Stimulated activated CD4-positive, alpha-beta T cell treated with anti-CD3 and anti-CD28 coated beads, Interleukin-15, amount 100 ng/mL, for 1 hour (primary cell): ENCODE measurements around the gene CDK5RAP2.

Experiments used
- DNase-seq, 2 donors: peaks; one replicate each; pipeline ENCODE4 v3.0.0-alpha.2; 2020; ENCODE audit warnings: low read depth in 1 of 2, low spot score in 1 of 2

Gene CDK5RAP2

DNA sequence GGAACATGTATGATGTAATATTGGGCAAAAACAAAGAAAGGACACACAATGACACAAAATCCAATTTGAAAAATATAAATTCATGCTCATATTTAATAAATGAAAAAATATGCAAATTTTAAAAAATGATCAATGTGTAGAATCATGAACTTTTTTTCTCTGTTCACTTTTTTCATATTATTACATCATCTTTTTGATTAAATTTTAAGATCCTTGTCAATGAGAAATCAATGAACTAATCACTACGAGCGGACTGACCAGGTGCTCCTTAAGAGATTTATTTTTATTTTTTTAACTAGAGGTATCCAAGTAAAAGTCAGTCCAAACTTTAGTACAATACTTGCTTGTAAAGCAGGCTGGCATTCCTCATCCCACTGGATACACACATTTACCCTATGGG, 174.1 kb downstream of the CDK5RAP2 start:
- DNase-seq = no peak

- DNase-seq = no peak
Measured at GRCh38 chr9:120405134-120405533, 174.8 kb downstream of the CDK5RAP2 start.

DNA sequence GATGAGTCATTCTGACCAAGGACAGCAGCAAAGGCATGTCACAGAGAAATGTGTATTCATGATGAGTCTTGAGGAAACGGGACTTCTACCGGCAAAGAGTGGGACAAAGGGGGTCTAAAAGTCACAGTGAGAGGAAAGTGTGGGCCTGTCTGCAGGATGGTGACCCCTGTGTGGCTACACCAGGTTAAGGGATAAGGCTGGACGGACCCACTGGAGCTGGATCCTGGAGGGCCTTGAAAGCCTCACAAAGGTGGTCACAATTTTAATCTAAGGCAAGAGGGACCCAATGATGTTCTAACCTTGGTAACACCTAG, 176.5 kb downstream of the CDK5RAP2 start:
- no peak for DNase-seq

DNA sequence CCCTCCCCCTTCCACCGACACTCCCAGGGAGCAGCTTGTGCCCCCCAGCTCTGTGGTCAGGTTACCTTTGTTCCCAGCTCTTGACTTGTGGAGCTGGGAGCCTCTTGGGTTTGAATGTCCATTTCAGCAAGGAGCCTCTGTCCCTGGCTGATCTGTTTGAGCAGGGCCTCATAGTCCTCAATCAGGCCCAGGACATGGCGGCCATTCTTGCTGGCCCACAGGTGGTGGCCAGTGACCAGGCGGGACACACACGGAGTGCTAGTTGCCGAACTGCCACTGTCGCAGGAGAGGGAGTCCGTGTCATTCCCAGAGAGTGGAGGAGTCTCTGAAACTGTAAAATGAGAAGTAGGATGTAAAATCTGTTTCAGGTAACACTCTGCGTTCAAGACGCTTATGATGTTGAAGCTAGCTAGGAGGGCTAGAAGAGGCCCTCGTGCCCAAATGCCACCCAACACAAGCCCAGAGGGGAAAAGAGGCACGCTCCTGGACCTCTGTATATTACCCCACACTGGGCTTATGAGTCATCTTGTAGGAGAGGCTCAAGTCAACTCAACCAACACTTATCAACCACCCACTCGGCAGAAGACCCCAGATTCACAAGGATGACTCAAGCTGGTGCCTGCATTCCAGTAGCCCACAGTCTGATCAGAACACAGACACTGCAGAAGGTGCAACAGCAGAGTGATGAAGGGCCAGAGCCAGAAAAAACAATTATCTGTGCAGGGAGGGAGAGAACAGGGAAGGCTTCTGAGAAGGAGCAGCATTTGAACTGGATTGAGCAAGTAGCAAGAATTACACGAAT, 177.0 kb downstream of the CDK5RAP2 start:
- no peak for DNase-seq

DNA sequence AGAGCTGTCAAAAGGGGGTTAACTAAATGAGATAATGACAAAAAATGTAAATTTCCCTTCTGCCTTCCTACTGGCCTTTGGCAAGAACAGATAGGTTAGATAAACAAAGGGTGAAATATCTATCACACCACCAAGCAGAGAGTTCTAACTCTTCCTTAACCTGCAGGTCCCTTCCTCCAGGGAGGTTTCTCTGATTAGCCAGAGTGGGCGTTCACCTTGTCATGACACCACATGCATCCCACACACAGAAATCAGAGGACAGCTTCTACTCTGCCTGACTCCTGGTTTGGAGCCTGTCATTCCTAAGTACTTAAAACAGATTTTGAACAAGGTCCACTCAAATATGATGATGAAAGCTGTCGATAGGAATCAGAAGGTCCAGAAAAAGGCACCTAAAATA, 180.0 kb downstream of the CDK5RAP2 start:
- no peak for DNase-seq

- DNase-seq = no peak
Measured at GRCh38 chr9:120398286-120398685, 181.7 kb downstream of the CDK5RAP2 start.

DNA sequence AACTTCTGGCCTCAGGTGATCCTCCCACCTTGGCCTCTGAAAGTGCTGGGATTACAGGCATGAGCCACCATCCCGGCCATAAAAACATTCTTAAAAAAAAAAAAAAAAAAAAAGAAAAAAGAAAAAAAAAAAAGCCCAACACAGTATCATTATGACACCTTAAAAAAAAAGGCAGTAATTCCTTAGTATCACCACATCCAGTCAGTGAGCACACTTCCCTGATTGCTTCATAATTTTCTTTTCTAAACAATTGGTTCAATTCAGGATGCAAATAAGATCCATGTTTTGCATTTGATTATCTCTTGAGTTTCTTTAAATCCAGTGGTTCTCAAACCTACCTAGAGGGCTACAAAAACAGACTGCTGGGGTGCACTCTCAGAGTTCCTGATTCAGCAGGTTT, 182.5 kb downstream of the CDK5RAP2 start:
- DNase-seq = no peak

- no peak for DNase-seq
Measured at GRCh38 chr9:120396931-120397330, 183.0 kb downstream of the CDK5RAP2 start.

- DNase-seq = no peak
Measured at GRCh38 chr9:120396418-120396817, 183.5 kb downstream of the CDK5RAP2 start.

- no peak for DNase-seq
Measured at GRCh38 chr9:120395376-120395775, 184.6 kb downstream of the CDK5RAP2 start.

- DNase-seq = no peak
Measured at GRCh38 chr9:120394058-120394669, 185.8 kb downstream of the CDK5RAP2 start.

DNA sequence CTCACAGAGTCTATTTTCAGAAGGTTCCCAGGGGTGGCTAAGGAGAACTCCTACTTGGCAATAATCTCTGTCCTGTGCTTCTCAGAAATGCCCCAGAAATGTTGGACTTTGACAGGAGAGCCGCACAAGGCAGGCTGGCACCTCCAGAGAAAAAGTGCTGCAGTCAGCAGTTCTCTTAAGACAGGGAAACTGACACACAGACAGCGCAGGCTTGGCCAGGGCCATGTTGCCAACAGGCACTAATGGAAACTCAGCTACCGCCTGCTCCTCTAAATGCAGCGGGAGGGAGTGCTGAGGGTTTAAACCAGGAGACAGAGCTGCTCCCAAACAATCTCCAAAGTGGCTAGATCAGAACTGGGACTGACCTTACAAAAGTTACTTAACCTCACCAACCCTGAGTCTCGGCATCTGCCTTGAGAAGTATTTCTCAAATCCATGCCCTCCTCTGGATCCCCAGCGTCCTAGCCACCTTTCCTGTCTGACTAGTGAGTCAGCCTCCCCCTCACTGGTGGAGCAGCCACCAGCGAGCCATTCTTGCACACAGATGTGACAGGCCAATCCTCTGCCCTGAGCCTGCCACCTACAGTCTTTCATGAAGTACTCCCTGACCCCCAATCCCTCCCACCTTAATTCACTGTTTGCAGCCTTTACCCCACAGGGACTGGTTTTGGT, 186.4 kb downstream of the CDK5RAP2 start:
- DNase-seq = no peak

DNA sequence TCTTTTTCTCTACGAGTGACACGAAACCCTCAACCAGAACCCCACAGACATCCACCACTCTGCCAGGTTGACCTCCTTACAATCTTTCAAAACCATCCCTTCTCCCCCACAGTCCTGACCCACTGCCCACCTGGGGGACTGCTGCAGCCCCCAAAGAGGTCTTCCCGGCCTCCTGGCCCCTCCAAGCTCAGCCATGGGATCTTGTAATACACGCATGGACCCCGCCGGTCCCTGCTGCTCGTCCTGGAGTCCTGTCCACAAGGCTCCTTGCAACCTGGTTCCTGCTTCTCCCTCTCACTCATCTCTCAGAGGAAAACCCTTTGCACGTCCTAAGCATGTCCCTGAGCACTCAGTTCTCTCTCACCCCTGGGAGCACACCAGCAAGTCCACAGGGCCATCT, 187.3 kb downstream of the CDK5RAP2 start:
- DNase-seq = no peak

DNA sequence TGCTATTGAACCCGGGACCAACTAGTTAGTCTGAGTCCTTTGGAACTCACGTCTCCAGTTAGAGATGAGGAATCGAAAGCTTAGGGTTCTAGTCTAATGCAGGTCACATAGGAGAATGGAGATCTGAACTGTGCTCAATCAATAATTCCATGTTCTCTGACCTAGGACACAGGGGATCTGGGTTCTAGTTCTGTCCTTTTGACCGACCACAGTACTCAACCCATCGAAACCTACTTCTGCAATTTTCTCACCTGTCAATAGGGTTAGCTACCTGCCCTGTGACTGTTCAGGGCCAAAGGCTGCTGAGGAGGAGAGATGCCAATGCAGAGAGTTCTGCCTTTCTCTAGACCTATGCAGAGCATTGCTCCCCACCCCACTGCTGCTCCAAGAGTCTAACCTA, 187.7 kb downstream of the CDK5RAP2 start:
- no peak for DNase-seq

- DNase-seq = no peak
Measured at GRCh38 chr9:120391691-120392090, 188.3 kb downstream of the CDK5RAP2 start.

- no peak for DNase-seq
Measured at GRCh38 chr9:120390637-120391190, 189.3 kb downstream of the CDK5RAP2 start.

DNA sequence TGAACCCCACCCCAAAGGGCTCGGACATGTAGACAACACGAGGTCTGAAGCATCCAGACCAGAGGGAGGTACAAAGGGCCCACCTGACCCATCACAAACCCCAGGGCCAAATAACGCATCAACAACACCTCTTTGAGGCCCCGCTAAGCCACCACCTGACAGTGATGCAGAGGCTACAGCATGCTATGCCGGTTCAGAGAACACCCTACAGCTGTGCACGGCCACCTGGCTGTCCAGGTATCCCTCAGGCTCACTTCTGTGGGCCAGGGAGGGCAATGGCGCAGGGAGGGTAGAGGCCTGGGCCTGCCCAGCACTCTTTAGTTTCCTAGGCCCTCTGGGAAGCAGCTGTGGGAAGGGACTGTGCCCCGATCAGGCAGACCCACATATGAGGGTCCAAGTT, 190.1 kb downstream of the CDK5RAP2 start:
- no peak for DNase-seq

- no peak for DNase-seq
Measured at GRCh38 chr9:120389300-120389699, 190.7 kb downstream of the CDK5RAP2 start.

GRCh38 chr9:120388003-120388855, 191.7 kb downstream of the CDK5RAP2 start:
- DNase-seq = no peak

- DNase-seq = no peak
Measured at GRCh38 chr9:120387257-120388002, 192.5 kb downstream of the CDK5RAP2 start.
